ENCODE results near the gene KIF5C. TPM values are rescaled to one million over a fixed set of nuclear protein-coding genes. Genes with fewer than 3 reads are reported as not detected.

The KIF5C gene
- total RNA-seq, 1 donor from 2014 or later, result 6.2 TPM

DNA sequence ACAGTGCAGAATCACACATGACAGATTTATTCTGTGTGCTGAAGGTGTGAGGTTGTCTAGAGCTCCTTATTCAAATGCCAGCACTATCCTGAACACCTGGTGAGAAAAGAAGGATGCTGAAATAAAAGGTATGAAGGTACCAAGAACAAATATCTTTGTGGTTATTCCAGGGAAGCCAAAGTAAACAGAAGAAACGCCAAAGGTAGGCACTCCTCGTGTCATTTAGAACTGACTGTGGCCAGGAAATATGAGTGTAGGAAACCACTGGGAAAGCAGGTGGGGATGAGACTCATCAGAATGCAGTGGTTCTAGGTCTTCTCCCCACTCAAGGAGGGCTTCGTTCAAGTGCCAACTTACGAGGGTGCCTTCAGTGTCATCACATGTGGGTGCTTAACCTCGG is 80.8 kb downstream of the KIF5C start:
- intact Hi-C loops (cut with DNase I), result no loop called here

GRCh38 chr2:148957023-148957422 is 82.0 kb downstream of the KIF5C start:
- TF ChIP-seq CTCF (IDR thresholded peaks at IDR 0.05), result no peak
- Histone ChIP-seq H3K27me3 (no peaks in the 10 kb centered on the region), H3K27ac (no peak overlapping the region), H3K4me3 (no peak overlapping the region), H3K9me3 (no peaks in the 10 kb centered on the region), H3K4me1 (no peaks in the 10 kb centered on the region), H3K36me3 (no peaks in the 10 kb centered on the region)
- no peak for DNase-seq (ENCODE audit: low spot score in 2 of 2)
- intact Hi-C loops (cut with DNase I), result no loop called here

More for the DNA sequence above, 80.8 kb downstream of the KIF5C start:
- Histone ChIP-seq H3K4me3 (no peak overlapping the region), H3K4me1 (no peaks in the 10 kb centered on the region), H3K36me3 (no peaks in the 10 kb centered on the region), H3K27ac (no peak overlapping the region), H3K9me3 (no peaks in the 10 kb centered on the region), H3K27me3 (no peaks in the 10 kb centered on the region)
- no peak for DNase-seq (ENCODE audit: low spot score in 2 of 2)
- no peak for TF ChIP-seq CTCF (IDR thresholded peaks at IDR 0.05)

- H3K36me3 ChIP-seq, result no peaks in the 10 kb centered on the region
- H3K4me3 ChIP-seq, result no peak overlapping the region
- TF ChIP-seq CTCF (IDR thresholded peaks at IDR 0.05), result no peak
- H3K4me1 ChIP-seq, result no peaks in the 10 kb centered on the region
- H3K9me3 ChIP-seq, result no peaks in the 10 kb centered on the region
- H3K27ac ChIP-seq, result no peak overlapping the region
- intact Hi-C loops (cut with DNase I), result no loop called here
- DNase-seq (ENCODE audit: low spot score in 2 of 2), result no peak
- no peaks in the 10 kb centered on the region for H3K27me3 ChIP-seq
These were observed 84.7 kb downstream of the KIF5C start for GRCh38 chr2:148959745-148960144.

- Histone ChIP-seq H3K36me3 (no peaks in the 10 kb centered on the region), H3K4me3 (no peak overlapping the region)
These were observed 85.5 kb downstream of the KIF5C start for GRCh38 chr2:148960483-148960882.

GRCh38 chr2:148963461-148963860 is 88.4 kb downstream of the KIF5C start:
- no peaks in the 10 kb centered on the region for H3K9me3 ChIP-seq
- no peak for TF ChIP-seq CTCF (IDR thresholded peaks at IDR 0.05)
- no peak overlapping the region for H3K4me3 ChIP-seq
- intact Hi-C loops (cut with DNase I), result no loop called here
- H3K27ac ChIP-seq, result no peak overlapping the region
- H3K36me3 ChIP-seq, result no peaks in the 10 kb centered on the region
- no peaks in the 10 kb centered on the region for H3K4me1 ChIP-seq
- no peaks in the 10 kb centered on the region for H3K27me3 ChIP-seq
- no peak for DNase-seq (ENCODE audit: low spot score in 2 of 2)

More at GRCh38 chr2:148960483-148960882, 85.5 kb downstream of the KIF5C start:
- DNase-seq (ENCODE audit: low spot score in 2 of 2), result no peak
- H3K27ac ChIP-seq, result no peak overlapping the region
- no peaks in the 10 kb centered on the region for H3K9me3 ChIP-seq
- no peaks in the 10 kb centered on the region for H3K4me1 ChIP-seq
- H3K27me3 ChIP-seq, result no peaks in the 10 kb centered on the region
- intact Hi-C loops (cut with DNase I), result no loop called here
- TF ChIP-seq CTCF (IDR thresholded peaks at IDR 0.05), result no peak
